ENCODE results near the gene ZYX.
"Not testable (repeated sequence)": the region's sequence is repeated elsewhere in the genome, so short reads cannot be mapped to it uniquely, and the experiment has no call there.

ZYX gene

DNA sequence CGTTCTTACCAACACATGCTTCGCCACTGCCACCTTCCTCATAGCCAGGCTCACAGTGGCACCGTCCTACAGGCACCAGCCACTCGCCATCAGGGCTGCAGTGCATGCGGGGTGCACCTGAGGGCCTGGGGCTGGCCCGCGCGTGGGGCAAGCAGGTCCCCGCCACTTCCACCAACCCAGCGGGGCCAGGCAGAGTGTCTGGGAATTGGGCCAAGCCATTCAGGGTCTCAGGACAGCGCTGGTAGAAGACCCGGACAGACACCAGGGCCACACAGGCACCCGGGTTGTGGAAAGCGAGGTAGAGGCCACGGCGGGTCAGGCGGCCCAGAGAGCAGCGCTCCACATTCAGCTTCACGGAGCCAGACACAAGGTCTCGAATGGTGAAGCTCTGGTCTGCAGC, 18.5 kb downstream of the ZYX start:
- DNase-seq = no peak

DNA sequence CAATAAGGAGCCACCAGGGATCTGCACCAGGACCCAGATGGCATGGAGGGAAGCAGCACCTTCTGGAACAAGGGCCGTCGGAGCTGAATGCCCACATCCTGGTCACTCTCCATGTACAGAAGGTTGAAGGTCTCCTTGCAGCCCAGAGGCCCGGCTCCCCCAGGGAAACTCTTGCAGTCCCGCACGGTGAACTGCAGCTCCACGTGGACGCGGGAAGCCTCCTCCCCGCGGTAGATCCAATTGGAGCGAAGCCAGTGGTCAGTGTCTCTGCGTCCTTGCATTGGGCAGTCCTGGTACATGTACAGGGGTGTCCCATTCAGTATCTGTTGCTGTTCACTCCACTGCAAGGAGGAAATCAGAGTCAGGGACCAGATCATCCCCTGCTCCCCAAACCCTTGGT, 20.1 kb downstream of the ZYX start:
- DNase-seq = no peak

DNA sequence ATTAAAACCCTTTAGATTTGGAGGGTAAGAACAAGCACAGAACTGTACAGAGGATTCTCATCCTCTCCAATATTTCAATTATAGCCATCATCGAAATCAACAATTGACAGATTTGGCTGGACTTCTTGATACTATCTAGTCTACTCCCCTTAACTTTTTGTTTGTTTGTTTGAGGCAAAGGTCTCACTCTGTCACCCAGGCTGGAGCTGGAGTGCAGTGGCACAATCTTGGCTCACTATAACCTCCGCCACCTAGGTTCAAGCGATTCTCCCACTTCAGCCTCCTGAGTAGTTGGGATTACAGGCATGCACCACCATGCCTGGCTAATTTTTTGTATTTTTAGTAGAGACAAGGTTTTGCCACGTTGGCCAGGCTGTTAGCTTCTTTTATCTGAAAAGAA, 21.1 kb downstream of the ZYX start:
- not testable (repeated sequence) for DNase-seq

DNA sequence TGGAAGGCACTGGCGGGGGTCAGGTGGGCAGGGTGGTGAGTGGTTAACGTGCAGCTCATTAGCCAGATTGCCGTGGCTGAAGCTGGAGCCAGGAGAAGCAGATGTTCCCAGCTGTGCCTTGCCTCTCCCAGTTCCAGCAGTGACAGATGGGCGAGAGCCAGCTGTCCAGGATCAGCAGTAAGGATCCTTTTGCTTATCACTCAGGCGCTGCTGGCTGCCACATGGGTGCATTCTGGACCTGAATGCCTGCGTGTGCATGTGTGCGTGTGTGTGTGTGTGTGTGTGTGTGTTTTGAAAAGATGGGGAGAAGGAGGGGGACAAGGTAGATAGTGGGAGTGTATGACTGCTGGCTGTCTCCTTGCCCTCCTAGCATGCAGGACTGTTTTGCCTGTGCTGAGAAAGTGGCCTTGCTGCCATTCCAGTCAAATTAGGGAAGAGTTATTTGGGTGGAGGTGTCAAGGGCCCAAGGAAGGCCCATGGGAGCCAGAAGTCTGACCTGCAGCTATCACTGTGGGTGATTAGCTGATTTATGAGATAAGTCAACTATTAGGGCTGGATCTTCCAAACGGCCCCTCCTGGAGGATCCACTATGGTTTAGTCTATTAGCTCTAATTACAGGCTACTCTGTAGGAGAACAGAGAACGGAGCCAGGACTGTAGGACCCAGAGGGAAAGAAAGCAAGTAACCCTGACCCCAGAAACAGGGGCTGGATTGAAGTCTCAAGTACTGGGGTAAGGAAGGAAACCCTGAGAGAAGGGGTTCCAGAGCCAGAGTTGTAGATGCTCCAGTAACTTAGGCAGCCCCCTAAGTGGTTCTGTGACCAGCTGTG, 24.2 kb downstream of the ZYX start:
- DNase-seq = no peak

DNA sequence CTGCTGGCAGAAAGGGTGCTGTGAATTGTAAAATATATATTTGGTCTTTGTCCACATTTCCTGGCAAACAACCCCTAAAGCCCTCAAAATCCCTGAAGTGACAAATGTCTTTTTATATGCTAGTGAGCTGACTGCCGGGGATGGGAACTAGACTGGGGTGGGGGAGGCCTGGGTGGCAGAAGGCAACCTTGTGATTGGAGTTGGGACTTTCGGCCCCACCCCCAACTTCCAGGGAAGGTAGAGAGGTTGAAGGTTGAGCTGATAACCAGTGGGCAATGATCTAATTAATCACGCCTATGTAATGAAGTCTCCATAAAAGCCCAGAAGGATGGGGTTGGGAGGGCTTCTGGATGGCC, 24.8 kb downstream of the ZYX start:
- DNase-seq = no peak

DNA sequence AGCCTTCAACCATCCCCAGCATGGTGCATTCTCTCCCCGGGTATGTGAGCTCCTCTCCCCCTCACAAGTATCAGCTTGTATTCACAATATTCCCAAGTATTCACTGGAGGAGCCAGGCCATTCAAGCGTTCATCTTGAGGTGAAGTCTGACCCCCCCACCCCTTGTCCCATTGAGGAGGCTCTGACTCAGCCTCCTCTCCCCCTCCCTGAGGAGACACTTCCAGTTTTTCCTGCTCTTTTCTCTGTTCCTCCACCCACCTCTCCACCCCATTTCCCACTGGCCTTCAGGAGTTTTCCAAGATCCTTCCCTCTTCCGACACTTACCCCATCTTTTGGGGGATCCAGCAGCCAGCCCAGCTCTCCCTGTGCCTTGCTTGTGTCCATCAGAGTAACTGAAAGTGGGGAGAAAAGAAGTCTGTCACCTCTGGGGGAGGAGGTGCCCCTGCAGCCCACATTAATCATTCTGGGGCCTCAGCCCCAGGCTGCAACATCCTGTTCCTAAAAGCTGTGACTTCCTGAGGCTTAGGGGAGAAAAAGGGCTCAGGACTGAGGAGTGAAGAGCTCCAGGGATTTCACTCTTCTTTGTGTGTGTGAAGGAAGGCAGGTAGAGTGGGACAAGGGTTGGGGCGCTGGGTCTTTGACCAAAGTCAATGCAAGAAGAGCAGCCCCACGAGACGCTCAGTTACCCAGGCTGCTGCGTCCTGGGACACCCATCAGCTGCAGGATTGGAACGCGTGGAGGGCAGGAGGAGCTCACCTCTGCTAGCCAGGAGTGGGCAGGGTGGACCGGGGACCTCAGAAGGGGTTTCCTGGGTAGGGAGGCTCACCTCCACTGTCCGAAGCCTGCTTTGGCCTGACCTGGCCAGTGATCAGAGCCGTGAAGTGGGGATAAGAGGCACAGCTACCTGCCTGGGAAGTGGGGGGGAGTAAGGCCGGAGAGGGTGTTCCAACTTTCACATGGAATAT, 26.4 kb downstream of the ZYX start:
- no peak for DNase-seq

DNA sequence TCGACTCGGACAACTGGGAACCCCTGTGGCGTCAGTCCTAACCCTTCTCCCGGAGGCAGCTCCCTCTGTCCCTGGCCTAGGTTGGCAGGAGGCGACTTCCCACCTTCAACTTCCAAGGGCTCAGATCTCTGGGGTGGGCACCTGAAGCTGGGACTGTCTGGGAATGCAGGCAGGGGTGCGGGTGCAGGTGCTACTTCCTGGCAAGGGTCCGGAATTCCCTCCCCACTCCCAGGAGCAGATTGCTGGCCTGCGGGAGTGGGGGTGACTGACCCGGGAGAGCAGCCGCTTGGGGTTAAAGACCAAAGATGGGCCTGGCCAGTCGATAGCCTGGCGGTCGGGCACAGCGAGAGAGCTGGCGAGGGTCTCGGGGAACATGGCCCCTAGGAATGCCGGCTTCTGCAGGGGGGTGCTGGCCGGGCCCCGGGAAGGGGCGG, 27.1 kb downstream of the ZYX start:
- DNase-seq = no peak

DNA sequence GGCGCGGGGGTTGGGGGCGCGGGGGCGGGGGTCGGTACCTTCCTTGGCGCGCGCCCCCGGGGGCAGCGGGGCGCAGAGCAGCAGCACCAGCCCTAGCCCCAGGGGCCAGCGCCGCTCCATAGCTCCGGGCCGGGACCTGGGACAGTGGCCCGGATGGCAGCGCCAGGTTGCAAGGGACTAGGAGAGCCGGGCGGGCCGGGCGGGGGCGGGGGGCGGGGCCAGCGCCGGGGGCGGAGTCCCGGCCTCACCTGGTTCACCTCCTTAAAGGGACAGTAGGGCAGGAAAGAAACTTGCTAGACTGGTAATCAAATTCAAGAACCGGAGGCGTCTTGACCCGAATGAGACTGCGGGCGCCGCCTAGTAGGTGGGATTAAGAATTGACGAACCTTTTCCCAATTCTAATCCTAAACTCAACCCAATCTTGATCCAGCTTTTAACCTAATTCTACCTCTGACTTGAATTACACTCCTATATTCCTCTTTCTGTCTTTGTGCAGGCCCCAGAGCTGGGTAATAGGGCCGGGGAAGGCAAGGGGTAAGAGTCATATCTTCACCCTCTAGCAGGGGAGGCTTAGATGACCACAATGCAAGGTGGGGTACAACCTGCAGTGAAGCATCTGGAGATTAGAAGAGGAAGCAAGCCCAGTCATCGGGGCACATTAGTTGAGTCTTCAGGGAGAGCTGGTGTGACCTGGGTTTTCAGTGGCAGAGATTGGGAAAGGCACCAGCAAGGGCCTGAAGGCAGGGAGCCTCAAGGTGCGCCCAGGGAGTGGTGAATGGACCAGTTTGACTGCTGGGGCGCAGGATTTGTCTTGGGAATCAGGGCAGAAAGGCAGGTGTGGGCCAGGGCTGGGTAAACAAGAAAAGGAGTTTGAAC, 27.8 kb downstream of the ZYX start, which contains the start of gene EPHA1:
TSS of gene EPHA1 (minus strand) at position 171 of the 876 bp plus-strand sequence. CDS start at position 120, 51 bp downstream.
- peak; percentile 40 for DNase-seq

DNA sequence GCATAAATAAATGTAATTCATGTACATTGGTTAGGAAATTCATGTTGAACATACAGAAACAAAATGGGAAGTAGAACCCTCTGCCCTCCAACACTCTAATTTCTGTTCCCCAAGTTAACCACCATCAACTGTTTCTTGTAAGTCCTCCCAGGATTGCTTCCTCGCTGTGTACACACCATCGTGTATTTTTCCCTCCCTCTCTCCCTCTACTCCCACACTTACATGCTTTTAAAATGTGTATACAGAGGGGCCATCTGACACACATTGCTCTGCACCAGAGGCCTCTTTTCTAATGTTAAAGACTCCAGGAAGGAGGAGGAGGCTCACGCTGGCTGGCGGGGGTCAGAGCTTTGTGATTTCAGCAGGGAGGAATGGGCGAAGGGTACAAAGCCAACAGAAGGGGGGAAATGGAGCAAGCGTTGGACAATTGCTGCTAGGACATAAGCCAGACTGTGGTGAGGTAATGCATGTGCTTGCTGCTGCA, 29.4 kb downstream of the ZYX start:
- no peak for DNase-seq

DNA sequence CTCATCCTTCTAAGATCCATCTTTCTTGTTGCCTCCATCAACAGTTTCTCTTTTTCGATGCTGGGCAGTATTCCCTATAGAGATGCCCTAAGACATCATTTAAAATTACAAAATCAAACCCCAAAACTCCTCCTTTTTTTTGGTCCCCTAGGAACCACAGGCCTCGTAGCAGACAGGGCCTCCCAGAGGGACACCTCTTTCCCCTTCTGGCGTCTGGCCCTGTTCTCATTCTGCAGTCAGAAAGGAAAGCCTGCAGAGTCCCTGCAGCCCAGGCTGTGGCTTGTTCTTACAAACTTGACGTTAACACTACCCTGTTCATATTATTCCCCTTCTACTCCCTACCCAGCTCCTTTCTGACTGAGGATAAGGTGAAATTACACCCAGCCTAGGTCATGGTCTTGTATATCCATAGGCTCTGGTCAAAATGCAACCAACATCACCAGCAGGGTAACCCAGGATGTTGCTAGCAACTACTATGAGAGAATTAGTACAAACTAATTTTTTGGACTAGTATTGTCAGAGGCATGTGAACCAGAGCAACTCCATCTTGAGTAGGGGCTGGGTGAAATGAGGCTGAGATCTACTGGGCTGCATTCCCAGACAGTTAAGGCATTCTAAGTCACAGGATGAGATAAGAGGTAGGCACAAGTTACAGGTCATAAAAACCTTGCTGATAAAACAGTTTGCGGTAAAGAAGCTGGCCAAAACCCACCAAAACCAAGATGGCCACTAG, 31.0 kb downstream of the ZYX start:
- DNase-seq = no peak

DNA sequence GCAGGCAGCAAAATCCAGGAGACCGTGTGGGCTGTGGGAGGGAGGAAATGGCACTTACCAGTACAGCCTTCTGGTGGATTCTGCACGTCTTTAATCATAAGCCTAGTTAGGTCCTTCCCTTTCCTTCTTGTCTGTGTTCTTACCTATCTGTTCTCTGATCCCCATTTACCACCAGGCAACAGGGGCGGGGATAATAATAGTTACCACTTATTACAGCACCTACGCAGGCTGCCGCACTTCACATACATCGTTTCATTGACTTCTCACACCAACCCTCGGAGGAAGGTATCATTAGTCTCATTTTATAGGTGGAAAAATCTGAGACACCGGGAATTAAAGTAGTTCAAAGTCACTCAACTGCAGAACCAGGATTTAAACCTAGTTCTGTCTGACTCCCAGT, 32.0 kb downstream of the ZYX start:
- DNase-seq = no peak

DNA sequence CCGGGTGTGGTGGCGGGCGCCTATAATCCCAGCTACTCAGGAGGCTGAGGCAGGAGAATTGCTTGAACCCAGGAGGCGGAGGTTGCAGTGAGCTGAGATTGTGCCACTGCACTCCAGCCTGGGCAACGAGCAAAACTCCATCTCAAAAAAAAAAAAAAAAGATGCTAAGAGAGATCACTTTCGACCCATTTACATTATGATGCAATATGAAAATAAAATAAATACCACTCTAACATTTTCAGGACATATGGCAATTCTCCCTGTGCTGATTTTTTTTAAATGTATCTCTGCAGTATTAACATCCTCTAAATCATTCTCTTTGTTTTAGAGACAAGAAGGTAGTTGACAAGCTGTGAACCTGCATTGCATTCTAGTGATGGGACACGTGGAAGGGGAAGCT, 34.1 kb downstream of the ZYX start:
- not testable (repeated sequence) for DNase-seq

DNA sequence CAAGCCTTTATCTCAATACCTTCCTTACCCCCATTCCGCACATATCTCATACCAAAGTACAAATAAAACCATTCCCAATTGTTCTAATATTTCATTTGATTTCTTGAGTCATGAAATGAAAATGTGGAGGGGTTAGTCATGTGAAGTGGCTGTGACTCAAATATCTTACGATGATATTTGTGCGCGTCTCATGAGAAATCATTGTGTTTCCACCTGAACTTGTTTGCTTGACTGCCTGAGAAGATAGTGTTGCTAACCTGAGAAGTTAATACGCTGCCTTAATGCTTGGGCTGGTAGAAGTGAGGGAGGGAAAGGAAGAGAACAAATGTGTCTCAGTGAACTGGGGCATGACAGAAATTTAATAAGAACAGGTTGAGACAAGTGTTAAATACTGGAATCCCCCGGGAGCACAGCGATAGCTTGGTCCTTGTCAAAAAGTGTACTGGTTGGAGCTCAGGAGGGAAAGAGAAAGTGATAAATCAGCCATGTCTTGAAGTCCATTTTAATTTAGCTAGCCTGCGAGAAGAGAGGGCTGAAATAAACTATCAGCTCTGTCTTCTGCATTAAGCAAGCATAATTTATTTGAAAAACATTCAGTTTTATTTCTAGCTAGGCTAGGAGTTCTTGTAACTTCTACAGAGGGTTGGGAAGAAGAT, 34.7 kb downstream of the ZYX start:
- DNase-seq = no peak

DNA sequence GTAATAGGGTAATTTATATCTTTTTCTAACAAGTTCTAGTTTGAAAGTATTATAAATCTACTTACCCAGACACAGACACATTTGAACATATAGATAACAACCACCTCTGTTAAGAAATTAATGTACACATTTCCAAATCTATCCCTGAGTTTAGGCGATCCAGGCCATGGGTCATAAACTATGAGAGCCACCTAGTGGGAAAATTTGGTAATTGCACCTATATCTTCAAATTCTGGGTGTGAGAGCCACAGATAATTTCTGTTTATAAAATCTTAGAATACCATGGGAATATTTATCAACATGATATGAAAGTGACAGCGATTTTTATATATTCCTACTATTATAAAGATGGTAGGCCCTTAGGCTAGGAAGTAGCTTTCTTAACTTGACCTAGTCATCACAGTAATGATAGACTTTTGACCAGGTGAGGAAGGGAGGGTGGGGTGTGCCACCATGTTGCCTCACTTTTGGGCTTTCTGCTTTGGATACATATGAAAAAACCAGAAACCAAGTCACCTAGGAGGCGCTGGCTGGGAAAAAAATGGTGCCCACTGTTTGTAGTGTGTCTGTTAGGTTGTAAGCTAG, 35.5 kb downstream of the ZYX start:
- no peak for DNase-seq

DNA sequence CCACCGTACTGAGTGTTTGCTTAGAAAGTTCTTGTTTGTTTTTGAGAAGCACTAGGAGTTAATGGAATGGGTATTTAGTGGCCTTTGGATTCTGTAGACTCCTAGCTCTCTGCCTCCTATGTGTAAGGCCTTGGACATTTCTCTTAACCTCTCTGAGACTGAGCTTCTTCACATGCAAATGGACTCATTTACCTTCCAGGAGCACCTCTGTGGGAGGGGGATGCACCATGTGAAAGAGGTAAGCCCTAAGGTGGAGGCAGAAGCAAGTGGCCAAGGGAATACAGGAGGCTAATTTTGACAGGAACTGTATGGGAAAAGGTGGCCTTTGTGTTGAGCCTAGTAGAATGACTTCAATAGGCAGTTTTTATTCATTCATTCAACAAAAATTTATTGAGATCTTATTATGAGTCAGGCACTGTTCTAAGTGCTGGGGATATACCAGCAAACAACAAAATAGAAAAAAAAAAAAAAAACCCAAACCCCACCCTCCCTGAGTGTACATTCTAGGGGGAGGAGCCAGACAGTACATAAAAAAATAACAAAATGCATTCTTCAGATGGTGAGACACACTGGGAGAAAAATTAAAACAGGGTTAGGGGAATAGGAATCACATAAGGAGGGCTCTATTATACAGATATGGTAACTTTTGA, 36.7 kb downstream of the ZYX start:
- no peak for DNase-seq

DNA sequence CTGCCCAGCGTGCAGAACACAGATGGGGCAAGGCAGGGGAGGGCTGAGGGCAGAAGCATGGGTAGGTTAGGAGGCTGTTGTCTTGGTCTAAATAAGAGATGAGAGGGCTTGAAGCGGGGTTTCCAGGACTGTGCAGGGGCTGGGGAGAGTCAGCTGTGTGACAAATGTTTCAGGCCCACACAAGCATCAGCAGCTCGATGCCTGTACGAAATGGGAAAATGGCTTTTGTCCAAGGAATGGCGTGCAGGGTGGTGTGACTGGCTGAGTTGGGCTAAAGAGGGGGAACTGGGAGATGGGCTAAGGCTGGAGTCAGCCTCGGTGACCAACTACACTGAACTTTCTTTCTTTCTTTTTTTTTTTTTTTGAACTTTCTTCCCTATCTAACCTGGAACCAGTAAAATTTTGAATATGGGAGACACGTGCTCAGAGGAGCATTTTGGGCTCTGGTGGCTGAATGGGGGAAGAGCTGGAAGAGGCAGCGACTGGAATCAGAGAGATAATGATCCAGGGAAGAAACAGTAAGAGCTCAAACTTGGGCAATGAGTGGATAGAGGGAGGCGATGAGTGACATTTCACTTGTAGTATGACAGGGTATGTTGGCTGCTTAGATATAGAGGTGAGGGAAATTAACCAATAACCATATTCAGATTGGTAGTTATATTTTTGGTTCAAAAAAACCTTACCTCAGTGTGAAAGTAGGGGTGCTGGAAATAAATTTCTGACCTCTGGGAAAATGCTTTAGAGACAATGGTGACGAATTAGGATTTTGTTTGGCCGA, 37.7 kb downstream of the ZYX start:
- no peak for DNase-seq

DNA sequence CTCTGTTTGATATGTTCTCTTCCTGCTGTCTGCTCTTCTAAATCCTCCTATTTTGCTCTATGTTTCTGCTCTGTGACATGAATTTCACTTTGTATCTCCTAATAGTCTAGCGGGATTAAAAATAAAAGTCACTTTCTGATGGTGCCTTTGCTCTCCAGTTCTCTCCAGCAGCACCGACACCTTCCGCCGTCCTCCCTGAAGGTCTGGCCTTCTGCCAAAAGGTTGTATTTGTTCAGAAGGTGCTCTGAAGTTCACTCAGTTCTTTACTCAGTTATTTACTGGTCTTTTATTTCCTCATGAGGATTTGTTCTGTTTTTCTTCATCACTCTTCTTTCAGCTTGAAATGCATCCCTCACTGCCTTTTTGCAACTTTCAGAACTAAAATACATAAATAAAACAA, 38.7 kb downstream of the ZYX start:
- no peak for DNase-seq

DNA sequence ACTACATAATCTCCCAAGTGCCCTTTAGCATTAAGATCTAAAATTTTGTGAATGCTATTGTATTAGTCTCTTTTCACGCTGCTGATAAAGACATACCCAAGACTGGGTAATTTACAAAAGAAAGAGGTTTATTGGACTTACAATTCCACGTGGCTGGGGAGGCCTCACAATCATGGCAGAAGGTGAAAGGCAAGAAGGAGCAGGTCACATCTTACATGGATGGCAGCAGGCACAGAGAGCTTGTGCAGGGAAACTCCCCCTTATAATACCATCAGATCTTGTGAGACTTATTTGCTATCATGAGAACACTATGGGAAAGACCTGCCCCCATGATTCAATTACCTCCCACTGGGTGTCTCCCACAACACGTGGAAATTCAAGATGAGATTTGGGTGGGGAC, 39.5 kb downstream of the ZYX start:
- not testable (repeated sequence) for DNase-seq

DNA sequence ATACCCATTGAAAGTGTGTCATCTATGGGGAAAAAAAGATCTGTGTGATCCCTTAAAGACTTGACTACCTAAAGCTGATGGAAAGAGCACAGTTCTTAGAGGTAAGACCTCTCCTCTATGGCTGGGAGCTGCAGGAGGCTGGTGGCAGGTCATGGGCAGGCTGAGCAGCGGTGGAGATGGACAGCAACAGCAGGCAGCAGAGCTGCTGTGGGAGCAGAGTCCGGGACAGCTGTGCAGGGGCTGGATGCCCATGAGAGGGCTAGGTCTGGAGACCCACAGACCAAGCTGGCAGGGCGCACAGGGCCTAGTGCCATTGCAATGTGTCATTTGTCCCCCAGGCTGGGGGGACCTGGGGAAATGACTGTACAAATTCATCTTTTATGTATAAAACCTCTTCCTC, 40.9 kb downstream of the ZYX start:
- no peak for DNase-seq

DNA sequence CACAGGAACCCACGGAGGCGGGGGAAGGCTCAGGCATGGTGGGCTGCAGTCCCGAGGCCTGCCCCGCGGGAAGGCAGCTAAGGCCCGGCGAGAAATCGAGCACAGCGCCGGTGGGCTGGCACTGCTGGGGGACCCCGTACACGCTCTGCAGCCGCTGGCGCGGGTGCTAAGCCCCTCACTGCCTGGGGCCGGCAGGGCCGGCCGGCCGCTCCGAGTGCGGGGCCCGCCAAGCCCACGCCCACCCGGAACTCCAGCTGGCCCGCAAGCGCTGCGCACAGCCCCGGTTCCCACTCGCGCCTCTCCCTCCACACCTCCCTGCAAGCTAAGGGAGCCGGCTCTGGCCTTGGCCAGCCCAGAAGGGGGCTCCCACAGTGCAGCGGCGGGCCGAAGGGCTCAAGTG, 43.3 kb downstream of the ZYX start:
- DNase-seq = not testable (repeated sequence)
